ENCODE measurements around the gene RCAN2.
"Not testable (repeated sequence)": the region's sequence is repeated elsewhere in the genome, so short reads cannot be mapped to it uniquely, and the experiment has no call there.

RCAN2 gene

DNA sequence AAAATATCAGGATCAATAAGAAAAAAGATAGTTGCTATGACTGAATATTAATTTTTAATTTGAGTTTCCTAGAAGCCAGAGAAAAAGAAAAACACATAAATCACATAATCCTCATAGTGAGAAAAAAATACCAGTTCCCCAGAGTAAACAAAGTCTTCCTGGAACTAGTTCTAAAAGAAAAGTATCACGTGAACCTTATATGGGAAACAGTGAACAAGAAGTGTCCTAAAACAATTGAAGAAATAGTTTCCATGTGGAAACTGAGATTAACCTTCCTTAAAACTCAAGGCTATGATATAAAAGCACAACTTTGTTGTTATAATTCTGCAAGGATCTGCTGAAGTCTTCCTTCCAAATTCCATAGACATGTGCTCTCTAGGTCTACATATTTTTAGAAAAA is 50.6 kb downstream of the RCAN2 start:
- DNase-seq (ENCODE audit: low read depth in 1 of 2, low spot score in 1 of 2), result no peak

DNA sequence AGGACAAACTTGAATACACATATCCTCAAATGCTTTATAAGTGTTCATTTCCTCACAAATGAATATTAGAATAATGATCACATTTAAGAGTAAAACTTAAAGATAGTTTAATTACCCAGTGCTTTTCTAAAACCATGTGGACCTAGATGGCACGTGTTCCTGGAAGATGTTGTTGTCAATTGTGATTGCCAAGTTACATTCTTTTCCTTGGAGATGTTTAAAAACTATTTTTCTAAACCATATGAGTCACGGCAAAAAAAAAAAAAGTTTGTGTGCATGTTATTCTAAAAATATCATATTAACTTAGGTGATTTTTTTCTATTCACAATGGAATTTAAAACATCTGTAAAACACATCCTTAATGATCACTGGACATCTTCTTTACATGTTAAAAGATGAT is 51.1 kb downstream of the RCAN2 start:
- DNase-seq (ENCODE audit: low read depth in 1 of 2, low spot score in 1 of 2), result no peak

DNA sequence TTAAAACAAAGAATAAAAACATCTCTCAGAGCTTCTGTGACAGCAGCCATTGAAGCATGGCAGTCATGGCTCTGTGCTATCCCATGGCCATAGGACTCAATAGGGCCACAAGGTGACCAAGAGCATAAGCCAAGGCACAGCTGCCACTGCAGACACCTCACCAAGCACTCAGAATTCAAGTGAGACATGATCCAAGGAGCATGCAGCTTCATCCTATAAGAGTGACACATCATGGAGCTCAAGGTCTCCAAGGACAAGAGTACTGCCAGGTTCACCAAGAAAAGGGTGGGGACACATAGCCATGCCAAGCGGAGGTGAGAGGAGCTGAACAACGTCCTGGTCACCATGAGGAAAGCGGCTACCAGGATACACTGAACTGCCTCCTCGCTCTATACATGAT is 53.0 kb downstream of the RCAN2 start:
- no peak for DNase-seq (ENCODE audit: low read depth in 1 of 2, low spot score in 1 of 2)

DNA sequence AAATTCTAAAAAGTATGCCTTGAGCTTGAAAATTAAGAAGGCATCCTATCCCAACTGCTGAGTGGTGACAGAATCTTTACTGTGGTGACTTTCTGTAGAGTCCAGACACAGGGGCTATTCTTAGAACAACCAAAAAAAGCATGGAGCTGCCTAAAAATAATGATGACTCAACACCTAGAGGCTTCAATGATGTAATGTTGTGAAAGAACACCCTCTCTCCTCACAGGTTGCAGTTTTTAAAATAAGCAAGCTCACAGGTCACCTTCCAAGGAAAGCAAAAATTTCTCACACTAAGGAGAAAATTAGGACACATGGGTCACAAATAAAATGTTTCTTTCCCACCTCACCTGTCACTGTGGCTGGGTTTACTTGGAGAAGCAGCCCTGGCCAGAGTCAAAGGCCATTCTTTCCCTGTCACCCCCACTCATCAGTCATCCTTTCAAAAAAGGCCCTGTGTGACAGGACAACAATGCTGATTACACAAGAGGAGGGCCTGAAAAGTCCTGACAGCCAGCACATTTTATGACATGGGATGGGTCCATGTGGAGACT is 53.5 kb downstream of the RCAN2 start:
- no peak for DNase-seq (ENCODE audit: low read depth in 1 of 2, low spot score in 1 of 2)

DNA sequence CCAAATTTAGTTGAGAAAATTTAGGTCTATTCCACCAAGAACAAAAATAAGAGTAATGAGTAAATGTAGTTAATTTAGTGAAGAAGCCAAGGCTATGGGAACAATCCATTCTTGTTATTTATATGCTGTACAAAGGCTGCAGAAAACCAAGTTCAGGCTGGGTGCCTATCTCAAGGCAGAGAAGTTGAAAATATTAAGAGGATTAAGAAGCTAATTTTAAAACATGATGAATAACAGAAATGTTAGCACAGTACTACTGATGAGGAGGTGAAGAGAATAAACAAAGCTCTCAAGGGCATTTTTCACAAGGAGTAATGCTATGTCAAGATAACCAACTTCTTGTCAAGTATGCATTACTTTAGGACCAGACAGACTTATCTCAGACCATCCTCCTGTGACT is 68.6 kb downstream of the RCAN2 start:
- no peak for DNase-seq (ENCODE audit: low read depth in 1 of 2, low spot score in 1 of 2)

DNA sequence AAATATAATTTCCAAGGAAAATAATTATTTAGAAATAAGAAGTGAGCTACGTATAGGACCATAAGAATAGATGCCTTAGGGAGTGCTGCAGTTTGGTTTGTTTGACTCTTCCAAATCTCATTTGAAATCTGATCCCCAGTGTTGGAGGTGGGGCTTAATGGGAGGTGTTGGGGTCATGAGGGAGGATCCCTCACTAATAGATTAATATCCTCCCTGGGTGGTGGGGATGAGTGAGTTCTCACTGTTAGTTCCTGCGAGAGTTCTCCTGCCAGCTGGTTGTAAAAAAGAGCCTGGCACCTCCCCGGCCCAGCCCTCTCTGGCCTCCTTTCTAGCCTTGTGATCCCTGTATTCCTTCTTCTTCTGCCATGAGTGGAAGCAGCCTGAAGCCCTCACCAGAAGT is 69.3 kb downstream of the RCAN2 start:
- DNase-seq (ENCODE audit: low read depth in 1 of 2, low spot score in 1 of 2), result no peak

DNA sequence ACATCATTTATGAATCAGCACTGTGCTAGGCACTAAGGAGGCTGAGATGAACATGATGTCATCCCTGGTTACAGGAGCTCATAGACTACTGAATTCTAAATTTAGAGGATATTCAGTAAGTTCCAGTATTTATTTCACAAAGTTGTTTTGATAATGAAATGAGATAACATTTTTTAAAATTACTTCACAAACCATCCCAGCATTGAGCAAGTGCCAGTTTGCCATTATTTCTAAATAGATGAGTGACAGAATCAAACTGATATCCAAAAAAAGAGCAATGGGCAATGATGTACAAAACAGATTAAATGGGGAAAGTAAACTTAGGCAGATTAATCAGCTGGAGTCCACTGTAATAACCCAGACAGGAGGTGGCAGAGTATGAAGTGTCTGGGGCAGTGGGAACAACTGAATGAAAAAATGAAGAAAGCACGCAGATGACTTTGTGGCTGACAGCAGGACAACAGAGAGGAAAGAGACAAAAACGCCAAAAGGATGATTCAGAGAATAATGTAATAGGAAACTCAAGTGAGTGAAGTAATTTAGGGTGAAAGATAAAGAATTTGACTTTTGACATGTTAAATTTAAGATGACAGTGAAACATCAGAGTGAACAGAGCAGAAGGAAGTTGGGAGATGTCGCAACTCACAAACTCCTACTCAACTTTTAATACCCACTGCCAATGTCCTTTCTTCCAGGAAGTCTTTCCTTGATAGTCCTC is 70.2 kb downstream of the RCAN2 start:
- no peak for DNase-seq (ENCODE audit: low read depth in 1 of 2, low spot score in 1 of 2)

DNA sequence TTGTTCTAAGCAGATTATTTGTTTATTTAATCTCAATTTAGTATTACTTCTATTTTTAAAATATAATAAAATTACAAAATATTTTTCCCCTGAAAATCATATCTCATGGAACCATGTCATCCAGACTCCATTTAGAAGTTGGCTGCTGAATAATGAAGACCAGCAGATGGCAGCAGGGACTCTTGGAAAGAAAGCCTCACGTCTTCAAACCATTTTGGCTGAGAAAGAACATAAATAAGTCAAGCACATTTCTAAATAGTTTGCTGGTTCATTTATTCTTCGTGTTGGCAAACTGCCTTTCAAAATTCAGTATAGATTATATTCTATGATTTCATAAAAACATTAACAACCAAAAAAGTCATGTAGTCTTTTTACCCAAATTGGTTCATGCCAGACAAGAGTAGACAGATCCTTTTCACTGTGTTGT is 71.7 kb downstream of the RCAN2 start:
- DNase-seq (ENCODE audit: low read depth in 1 of 2, low spot score in 1 of 2), result no peak

DNA sequence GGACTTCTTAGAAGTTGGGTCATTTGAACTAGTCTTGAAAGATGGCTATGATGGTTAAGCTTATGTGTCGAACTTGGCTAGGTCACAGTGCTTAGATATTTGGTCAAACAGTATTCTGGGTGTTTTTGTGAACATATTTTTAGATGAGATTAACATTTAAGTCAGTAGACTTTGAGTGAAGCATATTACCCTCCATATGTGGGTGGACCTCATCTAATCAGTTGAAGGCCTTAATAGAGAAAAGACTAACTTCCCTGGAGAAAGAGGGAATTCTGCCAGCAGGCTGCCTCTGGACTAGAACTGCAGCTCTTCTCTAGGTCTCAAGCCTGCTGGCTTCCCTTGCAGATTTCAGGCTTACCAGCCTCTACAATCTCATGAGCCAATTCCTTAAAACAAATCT is 76.9 kb downstream of the RCAN2 start:
- no peak for DNase-seq (ENCODE audit: low read depth in 1 of 2, low spot score in 1 of 2)

DNA sequence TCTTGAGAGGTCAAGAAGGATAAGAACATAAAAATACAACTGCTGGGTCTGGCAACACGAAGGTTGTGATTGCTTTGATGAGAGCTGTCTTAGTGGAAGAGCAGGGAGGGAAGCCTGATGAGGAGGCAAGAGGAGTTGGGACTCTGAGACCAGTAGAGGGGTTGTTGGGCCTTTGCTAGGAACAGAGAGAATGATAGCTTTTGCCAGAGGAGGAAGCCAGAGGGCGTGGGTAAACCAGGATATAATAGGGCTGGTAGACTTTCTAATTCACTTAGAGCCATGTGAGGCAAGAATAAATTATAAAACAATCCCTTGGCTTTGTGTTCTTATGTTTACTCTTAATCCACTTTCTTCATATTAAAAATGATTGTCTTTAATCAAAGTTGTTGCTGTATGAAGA is 78.6 kb downstream of the RCAN2 start:
- no peak for DNase-seq (ENCODE audit: low read depth in 1 of 2, low spot score in 1 of 2)

DNA sequence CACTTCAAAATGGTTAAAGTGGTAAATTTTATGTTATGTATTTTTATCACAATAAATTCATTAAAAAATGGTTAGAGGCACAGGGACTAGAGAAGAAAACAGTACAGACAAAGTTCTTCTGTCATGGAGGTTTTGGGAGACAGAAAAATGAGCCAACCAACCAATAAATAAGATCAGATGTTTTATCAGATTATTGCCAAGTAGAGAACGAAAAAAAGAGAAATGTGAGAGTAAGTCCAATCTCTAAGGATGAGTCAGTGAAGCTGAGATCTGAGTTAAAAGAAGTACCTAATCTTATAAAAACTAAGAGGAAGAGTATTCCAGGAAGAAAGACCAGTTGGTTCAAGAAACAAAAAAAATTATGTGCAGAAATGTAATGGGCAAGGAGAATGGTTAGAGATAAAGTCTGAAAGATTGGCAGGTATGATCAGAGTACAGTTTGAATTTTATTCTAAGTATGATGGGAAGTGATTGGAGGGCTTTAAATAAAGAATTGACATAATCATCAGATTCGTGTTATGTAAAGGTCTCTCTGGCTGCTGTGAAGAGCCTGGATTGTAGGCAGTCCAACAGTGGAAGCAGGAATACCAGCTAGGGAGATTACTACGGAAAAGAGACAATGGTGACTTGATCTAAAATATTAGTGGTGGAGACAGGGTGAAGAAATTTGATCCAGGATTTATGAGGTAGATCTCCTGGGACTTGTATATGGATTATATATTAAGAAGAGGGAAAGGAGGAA is 79.6 kb downstream of the RCAN2 start:
- no peak for DNase-seq (ENCODE audit: low read depth in 1 of 2, low spot score in 1 of 2)

DNA sequence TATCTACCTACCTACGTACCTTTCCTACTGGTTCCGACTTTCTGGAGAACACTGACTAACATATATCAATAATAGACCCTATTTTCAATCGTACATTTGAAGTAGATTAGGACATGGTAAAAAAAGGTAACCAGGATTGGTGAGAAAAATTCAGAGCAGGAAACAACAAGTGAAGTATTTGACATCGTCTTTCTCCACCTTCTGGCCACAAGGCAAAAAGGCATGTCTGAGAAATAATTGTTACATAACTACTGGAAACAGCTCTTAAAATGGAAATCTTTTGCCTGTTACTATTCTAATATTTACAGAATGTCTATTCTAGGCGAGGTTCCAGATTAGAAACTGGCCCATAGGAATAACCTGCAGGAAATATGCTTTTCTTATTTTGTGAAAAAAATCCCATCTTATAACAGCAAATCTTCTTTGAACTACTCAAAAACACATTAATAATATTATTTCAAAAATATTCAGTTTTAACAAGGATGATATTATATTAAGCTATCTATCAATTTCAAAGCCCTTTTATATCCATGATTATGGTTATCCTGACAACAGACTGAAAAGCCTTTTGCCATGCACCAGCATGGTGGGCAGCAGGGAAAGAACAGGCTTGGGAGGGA is 80.8 kb downstream of the RCAN2 start:
- no peak for DNase-seq (ENCODE audit: low read depth in 1 of 2, low spot score in 1 of 2)

DNA sequence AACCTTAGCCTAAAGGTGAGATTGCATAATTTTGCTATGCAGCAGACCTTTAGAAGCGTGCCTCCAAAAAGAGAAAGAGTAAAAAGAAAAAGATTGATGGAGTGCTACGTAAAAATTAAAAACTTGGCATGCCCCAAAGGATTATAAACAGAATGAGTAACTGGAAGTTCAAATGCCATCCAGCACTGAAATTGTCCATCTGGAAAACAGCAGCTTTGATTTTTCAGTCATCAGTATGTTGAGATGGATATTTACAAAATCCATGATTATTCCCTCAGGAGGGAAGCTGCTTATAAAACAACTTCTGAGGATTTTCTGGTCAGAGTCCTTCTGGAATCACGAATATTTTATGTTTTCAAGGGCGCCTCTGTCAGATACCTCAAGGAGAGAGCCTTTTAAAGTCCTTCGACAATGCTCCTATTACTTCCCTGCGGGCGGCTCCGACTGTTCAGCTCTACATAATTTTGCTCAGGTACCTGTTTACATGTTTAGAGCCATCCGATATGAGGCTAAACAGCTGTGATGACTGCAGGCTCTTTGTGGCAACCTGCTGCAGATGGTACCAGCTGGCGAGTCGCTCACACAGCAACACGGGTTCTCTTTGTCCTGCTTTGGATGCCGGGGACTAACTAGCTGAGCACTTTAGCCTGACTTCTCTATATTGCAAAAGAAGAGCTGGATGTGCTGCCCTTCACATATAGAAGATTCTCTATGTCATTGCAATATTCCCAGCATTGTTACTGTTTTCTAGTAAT is 83.3 kb downstream of the RCAN2 start:
- no peak for DNase-seq (ENCODE audit: low read depth in 1 of 2, low spot score in 1 of 2)

DNA sequence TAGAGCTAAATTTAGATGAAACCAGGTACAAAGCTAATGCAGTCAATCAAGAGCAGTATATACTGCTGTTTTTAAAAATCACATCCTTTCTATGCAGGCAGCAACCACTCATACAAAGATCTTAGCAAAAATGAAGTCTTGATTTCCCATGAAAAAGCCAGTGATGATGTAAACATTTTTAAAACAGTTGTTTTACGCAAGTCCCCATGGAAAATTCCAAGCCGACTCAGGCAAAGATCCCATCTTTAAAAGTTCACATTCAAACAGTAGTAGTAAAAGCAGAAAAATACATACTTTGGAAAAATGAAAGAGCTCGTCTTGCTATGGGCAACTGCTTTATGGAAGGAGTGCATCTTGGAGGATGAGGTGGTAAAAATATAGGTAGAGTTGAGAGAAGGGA is 84.0 kb downstream of the RCAN2 start:
- no peak for DNase-seq (ENCODE audit: low read depth in 1 of 2, low spot score in 1 of 2)

DNA sequence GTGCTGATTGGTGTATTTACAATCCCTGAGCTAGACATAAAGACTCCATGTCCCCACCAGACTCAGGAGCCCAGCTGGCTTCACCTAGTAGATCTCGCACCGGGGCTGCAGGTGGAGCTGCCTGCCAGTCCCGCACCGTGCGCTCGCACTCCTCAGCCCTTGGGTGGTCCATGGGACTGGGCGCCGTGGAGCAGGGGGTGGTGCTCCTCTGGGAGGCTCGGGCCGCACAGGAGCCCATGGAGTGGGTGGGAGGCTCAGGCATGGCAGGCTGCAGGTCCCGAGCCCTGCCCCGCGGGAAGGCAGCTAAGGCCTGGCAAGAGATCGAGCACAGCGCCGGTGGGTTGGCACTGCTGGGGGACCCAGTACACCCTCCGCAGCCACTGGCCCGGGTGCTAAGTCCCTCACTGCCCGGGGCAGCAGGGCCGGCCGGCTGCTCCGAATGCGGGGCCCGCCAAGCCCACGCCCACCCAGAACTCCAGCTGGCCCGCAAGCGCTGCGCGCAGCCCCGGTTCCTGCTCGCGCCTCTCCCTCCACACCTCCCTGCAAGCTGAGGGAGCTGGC is 85.5 kb downstream of the RCAN2 start:
- DNase-seq (ENCODE audit: low read depth in 1 of 2, low spot score in 1 of 2), result not testable (repeated sequence)

DNA sequence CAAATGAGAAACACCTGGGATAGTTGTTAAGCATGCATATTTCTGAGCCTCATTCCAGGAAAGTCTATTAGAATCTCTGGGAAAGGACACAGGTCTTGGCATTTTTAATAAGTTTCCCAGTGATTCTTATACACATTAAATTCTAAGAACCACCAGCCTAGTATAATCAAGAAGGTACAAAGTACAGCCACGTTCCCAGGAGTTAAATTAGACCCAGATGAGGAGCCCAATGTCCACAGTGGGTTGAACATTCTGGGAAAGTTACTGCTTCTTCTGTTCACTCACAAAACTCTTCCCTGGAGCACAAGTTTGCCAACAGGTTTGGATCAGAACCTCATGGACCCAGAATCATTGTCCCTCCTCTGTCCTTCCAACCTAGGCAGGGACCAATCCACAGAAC is 90.4 kb downstream of the RCAN2 start:
- DNase-seq (ENCODE audit: low read depth in 1 of 2, low spot score in 1 of 2), result no peak

DNA sequence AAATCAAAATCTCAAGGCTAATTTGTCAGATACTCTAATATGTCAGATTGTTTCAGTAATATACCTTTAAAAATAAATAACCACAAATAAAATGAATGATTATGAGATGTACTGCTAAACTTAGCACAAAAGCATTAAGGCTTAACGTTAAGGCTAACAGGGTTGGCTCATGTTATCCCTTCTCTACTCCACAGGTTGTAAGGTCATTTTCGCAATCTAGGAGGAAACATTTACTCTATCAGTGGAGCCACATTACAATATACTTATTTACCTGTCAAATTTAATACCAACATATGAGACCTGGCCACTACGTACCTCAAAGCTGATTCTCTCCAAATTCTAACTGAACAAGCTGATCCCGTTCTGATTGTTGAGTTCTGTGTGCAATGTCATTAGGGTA is 95.7 kb downstream of the RCAN2 start:
- DNase-seq (ENCODE audit: low read depth in 1 of 2, low spot score in 1 of 2), result no peak

DNA sequence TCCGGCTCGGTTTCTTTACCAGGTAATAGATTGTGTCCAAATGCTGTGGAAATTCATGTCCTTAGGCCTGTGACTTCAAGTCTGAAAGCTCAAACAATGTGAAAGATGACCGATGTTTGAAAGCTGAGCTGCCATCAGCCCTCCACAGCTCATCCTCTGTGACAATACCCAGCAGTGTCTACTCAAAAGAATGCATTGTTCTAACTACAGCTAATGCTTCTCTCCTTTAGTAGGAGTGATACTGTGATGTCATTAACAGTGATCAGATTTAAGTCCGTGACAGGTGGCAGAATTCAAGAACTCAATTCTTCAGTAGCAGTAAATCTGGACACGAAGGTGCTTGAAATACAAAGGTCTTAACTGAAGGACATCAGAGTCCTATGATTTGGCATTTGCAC is 97.3 kb downstream of the RCAN2 start:
- DNase-seq (ENCODE audit: low read depth in 1 of 2, low spot score in 1 of 2), result no peak

DNA sequence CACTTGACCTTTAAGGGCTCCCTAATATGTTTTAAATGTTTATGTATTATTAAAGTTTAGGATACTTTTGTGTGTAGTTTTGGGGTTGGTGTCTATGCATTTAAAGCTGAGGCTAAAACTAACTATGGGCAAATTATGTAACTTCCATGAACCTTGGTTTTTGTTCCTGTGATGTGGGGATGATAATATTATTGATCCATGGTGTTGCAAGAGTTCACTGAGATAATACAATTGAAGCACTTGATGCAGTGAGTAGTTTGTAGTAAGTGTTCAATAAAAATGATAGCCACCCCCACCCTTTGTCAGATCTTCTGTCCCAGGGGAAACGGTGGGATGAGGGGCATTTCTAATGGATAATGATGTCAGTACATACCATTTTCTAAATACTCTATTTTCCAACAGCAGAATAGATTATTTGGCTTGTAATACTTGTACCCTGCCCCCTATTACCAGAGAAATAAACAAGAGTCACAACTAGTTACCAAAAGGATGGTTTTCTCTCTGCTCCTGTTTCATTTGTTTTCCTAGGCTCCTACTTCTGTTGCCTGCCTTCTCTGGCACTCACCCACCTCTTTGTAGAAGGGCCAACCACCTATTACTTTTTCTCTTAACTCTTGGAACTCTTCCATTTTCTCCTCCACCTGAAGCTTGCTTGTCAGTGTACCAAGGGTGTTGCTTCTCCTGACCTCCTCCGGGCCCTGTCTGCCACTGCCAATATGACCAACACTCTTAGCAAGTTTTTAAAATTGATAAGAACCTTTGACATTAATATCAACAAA is 97.9 kb downstream of the RCAN2 start:
- no peak for DNase-seq (ENCODE audit: low read depth in 1 of 2, low spot score in 1 of 2)

DNA sequence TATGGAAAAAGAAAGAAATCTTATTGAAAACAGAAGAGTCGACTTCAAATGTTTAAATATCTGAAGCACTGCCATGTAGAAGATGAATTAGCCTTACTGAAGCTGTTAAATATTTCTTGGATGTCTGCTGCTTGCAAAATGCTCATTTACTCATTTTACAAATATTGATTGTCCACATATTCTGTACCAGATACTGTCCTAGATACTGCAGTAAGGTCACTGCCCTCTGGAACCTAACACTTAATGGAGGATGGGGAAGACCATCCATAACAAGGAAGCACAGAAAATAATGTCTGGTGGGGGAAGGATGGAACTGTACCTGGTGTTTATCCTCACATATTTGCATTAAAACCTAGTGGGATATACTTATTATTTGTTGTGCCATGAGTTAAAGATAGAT is 99.0 kb downstream of the RCAN2 start:
- DNase-seq (ENCODE audit: low read depth in 1 of 2, low spot score in 1 of 2), result no peak

Measured in stimulated activated CD4-positive, alpha-beta T cell treated with anti-CD3 and anti-CD28 coated beads, Interleukin-15, amount 100 ng/mL, for 1 hour (primary cell).